Right atrium auricular region (tissue), 2 donors: ENCODE results near the gene DMD. TPM values are rescaled to one million over a fixed set of nuclear protein-coding genes. Genes with fewer than 3 reads are reported as not detected.

Source experiments
- DNase-seq: peaks from one replicate; pipeline ENCODE4 v3.0.0-alpha.2; 2019; ENCODE audit warnings: low spot score
- H3K27ac ChIP-seq, 2 donors: fragments of 200-600 bp; sonication (generic); 1 replicate in 1 of 2; 2 replicates in 1 of 2; pipeline ENCODE4 v1.5.1; 2016 to 2019
- H3K27me3 ChIP-seq, 2 donors: fragments of 200-600 bp; sonication (generic); one replicate each; pipeline versions ENCODE4 v1.5.1 to v1.6.0; 2017 to 2019
- H3K36me3 ChIP-seq: fragments of 200-600 bp; sonication (generic); one replicate; pipeline ENCODE4 v1.5.1; 2016
- H3K4me1 ChIP-seq, 2 donors: fragments of 200-600 bp; sonication (generic); one replicate each; pipeline versions ENCODE4 v1.5.1 to v1.6.0; 2017 to 2019
- H3K4me3 ChIP-seq, 2 donors: fragments of 200-600 bp; sonication (generic); 1 replicate in 1 of 2; 2 replicates in 1 of 2; pipeline ENCODE4 v1.5.1; 2017 to 2019; ENCODE audit warnings: mild to moderate bottlenecking in 1 of 2, moderate library complexity in 1 of 2
- H3K9me3 ChIP-seq, 2 donors: fragments of 200-600 bp; sonication (generic); one replicate each; pipeline ENCODE4 v1.5.1; 2019
- total RNA-seq, 2 donors: library from RNA; depleted of rRNA; stranded (reverse); fragments of >200 nt; gene quantifications; one replicate each; pipeline ENCODE4 v1.1.0, GENCODE V29; 2016
- TF ChIP-seq, protein P1 (sequence below), 2 donors: fragments of 200-600 bp; sonication (generic); IDR thresholded peaks; one replicate each; pipeline ENCODE4 v1.5.1; 2019; ENCODE audit warnings: antibody characterized with exemption in 2 of 2

DMD gene
- total RNA-seq, 2 donors from 2014 or later, result 111 to 135 TPM

DNA sequence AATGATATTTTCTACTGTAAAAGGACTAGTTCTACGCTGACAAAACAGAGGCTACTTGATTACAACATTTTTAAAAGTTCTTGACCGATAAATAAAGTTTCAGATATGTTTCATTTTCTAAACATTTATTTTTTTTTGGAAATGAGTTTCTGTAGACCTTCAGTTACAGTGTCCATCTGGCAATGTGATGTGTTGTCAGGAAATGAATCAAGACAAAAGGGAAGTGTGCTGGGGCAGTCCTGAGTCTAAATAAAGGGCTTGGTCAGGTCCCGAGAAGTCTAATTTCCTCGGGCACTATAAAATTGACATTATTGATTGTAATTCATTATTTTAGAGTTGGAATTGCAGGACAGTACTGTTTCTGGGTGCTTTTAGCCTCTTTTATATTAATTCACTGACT is 2082.5 kb downstream of the DMD start:
- Histone ChIP-seq H3K27me3 (no peaks in the 10 kb centered on the region), H3K9me3 (no peaks in the 10 kb centered on the region), H3K4me1 (peaks cover 0 to 12% of the 10 kb centered on the region in 2 donors), H3K36me3 (peaks cover 14% of the 10 kb centered on the region), H3K4me3 (no peak overlapping the region), H3K27ac (no peak overlapping the region)
- TF ChIP-seq, protein P1, sequence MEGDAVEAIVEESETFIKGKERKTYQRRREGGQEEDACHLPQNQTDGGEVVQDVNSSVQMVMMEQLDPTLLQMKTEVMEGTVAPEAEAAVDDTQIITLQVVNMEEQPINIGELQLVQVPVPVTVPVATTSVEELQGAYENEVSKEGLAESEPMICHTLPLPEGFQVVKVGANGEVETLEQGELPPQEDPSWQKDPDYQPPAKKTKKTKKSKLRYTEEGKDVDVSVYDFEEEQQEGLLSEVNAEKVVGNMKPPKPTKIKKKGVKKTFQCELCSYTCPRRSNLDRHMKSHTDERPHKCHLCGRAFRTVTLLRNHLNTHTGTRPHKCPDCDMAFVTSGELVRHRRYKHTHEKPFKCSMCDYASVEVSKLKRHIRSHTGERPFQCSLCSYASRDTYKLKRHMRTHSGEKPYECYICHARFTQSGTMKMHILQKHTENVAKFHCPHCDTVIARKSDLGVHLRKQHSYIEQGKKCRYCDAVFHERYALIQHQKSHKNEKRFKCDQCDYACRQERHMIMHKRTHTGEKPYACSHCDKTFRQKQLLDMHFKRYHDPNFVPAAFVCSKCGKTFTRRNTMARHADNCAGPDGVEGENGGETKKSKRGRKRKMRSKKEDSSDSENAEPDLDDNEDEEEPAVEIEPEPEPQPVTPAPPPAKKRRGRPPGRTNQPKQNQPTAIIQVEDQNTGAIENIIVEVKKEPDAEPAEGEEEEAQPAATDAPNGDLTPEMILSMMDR (IDR thresholded peaks at IDR 0.05), result no peak
- DNase-seq, result no peak

GRCh38 chrX:31127716-31128115 is 2083.6 kb downstream of the DMD start:
- H3K27me3 ChIP-seq, result no peaks in the 10 kb centered on the region
- H3K27ac ChIP-seq, result no peak overlapping the region
- no peak for DNase-seq
- peaks cover 6% of the 10 kb centered on the region for H3K36me3 ChIP-seq
- H3K4me1 ChIP-seq, result peaks cover 0 to 12% of the 10 kb centered on the region in 2 donors
- TF ChIP-seq, protein P1 (IDR thresholded peaks at IDR 0.05), result no peak
- H3K9me3 ChIP-seq, result no peaks in the 10 kb centered on the region
- no peak overlapping the region for H3K4me3 ChIP-seq

GRCh38 chrX:31126205-31126604 is 2085.1 kb downstream of the DMD start:
- H3K36me3 ChIP-seq, result no peaks in the 10 kb centered on the region
- H3K4me3 ChIP-seq, result no peak overlapping the region
- H3K27ac ChIP-seq, result no peak overlapping the region
- peaks cover 0 to 12% of the 10 kb centered on the region in 2 donors for H3K4me1 ChIP-seq
- TF ChIP-seq, protein P1 (IDR thresholded peaks at IDR 0.05), result no peak
- DNase-seq, result no peak
- no peaks in the 10 kb centered on the region for H3K9me3 ChIP-seq
- no peaks in the 10 kb centered on the region for H3K27me3 ChIP-seq

- Histone ChIP-seq H3K4me1 (peaks cover 0 to 12% of the 10 kb centered on the region in 2 donors), H3K27me3 (no peaks in the 10 kb centered on the region), H3K27ac (no peak overlapping the region), H3K9me3 (no peaks in the 10 kb centered on the region), H3K36me3 (no peaks in the 10 kb centered on the region), H3K4me3 (no peak overlapping the region)
- TF ChIP-seq, protein P1 (IDR thresholded peaks at IDR 0.05), result no peak
- DNase-seq, result no peak
Observed at GRCh38 chrX:31124536-31124935, 2086.8 kb downstream of the DMD start.

DNA sequence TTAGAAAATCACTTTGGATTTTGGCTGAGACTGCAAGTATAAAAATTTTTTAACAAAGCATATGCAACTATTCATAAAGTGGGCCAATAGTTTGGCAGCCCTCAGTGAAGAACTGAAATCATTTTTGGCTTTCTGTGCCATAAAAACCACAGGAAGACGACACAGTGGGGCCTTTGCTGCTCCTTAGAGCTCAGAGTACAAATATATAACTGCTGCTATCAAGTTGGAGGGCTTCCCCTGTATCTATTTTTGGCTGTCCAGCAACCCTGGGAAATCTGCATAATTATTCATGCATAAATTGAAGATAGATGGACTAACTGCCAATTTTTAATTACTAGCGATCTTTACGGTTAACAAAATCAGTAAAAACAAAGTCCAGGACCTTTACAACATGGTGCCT is 2088.0 kb downstream of the DMD start:
- TF ChIP-seq, protein P1 (IDR thresholded peaks at IDR 0.05), result no peak
- H3K9me3 ChIP-seq, result no peaks in the 10 kb centered on the region
- no peaks in the 10 kb centered on the region for H3K27me3 ChIP-seq
- H3K4me3 ChIP-seq, result no peak overlapping the region
- H3K27ac ChIP-seq, result no peak overlapping the region
- H3K4me1 ChIP-seq, result peaks cover 0 to 12% of the 10 kb centered on the region in 2 donors
- no peaks in the 10 kb centered on the region for H3K36me3 ChIP-seq
- DNase-seq, result no peak

GRCh38 chrX:31117266-31117665 is 2094.1 kb downstream of the DMD start:
- H3K36me3 ChIP-seq, result no peaks in the 10 kb centered on the region
- H3K27ac ChIP-seq, result no peak overlapping the region
- TF ChIP-seq, protein P1 (IDR thresholded peaks at IDR 0.05), result no peak
- DNase-seq, result no peak
- no peaks in the 10 kb centered on the region for H3K27me3 ChIP-seq
- H3K9me3 ChIP-seq, result no peaks in the 10 kb centered on the region
- no peak overlapping the region for H3K4me3 ChIP-seq
- no peaks in the 10 kb centered on the region for H3K4me1 ChIP-seq
